ENCODE measurements around the gene IFI16. TPM values are rescaled to one million over a fixed set of nuclear protein-coding genes. Genes with fewer than 3 reads are reported as not detected.

IFI16 gene
- total RNA-seq, 4 donors from 2014 or later, result 10.5 to 106 (median 24.9) TPM

GRCh38 chr1:158989424-158989823 is 20.3 kb upstream of the IFI16 start:
- Histone ChIP-seq H3K27me3 (no peaks in the 10 kb centered on the region), H3K4me3 (no peak overlapping the region), H3K27ac (no peak overlapping the region), H3K4me1 (no peaks in the 10 kb centered on the region), H3K36me3 (no peaks in the 10 kb centered on the region), H3K9me3 (no peaks in the 10 kb centered on the region)
- TF ChIP-seq CTCF (IDR thresholded peaks at IDR 0.05) (no peak), POLR2A (IDR thresholded peaks at IDR 0.05) (no peak)
- no peak for DNase-seq

- TF ChIP-seq CTCF (IDR thresholded peaks at IDR 0.05), result no peak
- no peak for TF ChIP-seq POLR2A (IDR thresholded peaks at IDR 0.05)
- Histone ChIP-seq H3K4me3 (no peak overlapping the region), H3K27ac (no peak overlapping the region), H3K9me3 (no peaks in the 10 kb centered on the region), H3K4me1 (no peaks in the 10 kb centered on the region), H3K27me3 (no peaks in the 10 kb centered on the region), H3K36me3 (no peaks in the 10 kb centered on the region)
- no peak for DNase-seq
These were observed 16.9 kb upstream of the IFI16 start for GRCh38 chr1:158992787-158993312.

- no peaks in the 10 kb centered on the region for H3K27me3 ChIP-seq
- H3K9me3 ChIP-seq, result no peaks in the 10 kb centered on the region
- H3K36me3 ChIP-seq, result no peaks in the 10 kb centered on the region
- no peak overlapping the region for H3K27ac ChIP-seq
- H3K4me1 ChIP-seq, result peaks cover 0 to 14% (median 0%) of the 10 kb centered on the region in 4 donors
- TF ChIP-seq POLR2A (IDR thresholded peaks at IDR 0.05) (no peak), CTCF (IDR thresholded peaks at IDR 0.05) (no peak)
- H3K4me3 ChIP-seq, result no peak overlapping the region
- DNase-seq, result no peak
These were observed 12.7 kb upstream of the IFI16 start for GRCh38 chr1:158996998-158997397.

GRCh38 chr1:158998037-158998780 is 11.5 kb upstream of the IFI16 start:
- Histone ChIP-seq H3K9me3 (no peaks in the 10 kb centered on the region), H3K36me3 (no peaks in the 10 kb centered on the region), H3K4me1 (peaks cover 0 to 14% (median 0%) of the 10 kb centered on the region in 4 donors), H3K4me3 (peak overlapping the region in 2 of 4 donors; percentile 45 to 51), H3K27me3 (no peaks in the 10 kb centered on the region), H3K27ac (peak overlapping the region in 2 of 4 donors; percentile 34 to 53)
- no peak for DNase-seq
- no peak for TF ChIP-seq CTCF (IDR thresholded peaks at IDR 0.05)
- TF ChIP-seq POLR2A (IDR thresholded peaks at IDR 0.05), result no peak

GRCh38 chr1:158998781-158999161 is 10.9 kb upstream of the IFI16 start:
- DNase-seq, result peak; percentile 47 to 64 (median 52)
- TF ChIP-seq CTCF (IDR thresholded peaks at IDR 0.05) (peak; percentile 88 to 98 (median 90)), POLR2A (IDR thresholded peaks at IDR 0.05) (no peak)
- Histone ChIP-seq H3K9me3 (no peaks in the 10 kb centered on the region), H3K4me1 (peaks cover 0 to 14% (median 0%) of the 10 kb centered on the region in 4 donors), H3K27ac (peak overlapping the region; percentile 34 to 84 (median 48)), H3K4me3 (peak overlapping the region in 3 of 4 donors; percentile 1 to 51 (median 45)), H3K36me3 (no peaks in the 10 kb centered on the region), H3K27me3 (no peaks in the 10 kb centered on the region)

All from Peyer's patch (tissue), 4 donors.